Stimulated activated CD8-positive, alpha-beta memory T cell treated with anti-CD3 and anti-CD28 coated beads, Interleukin-7, amount 100 ng/mL, for 24 hours (primary cell): Measurements from ENCODE around the gene ZNF560.
"Not testable (repeated sequence)": the region's sequence is repeated elsewhere in the genome, so short reads cannot be mapped to it uniquely, and the experiment has no call there.

Source experiments
- DNase-seq: peaks from one replicate; pipeline ENCODE4 v3.0.0-alpha.2; 2020; ENCODE audit warnings: low read depth

Gene ZNF560

GRCh38 chr19:9498183-9498902 is at the start of gene ZNF560:
TSS of gene ZNF560 (minus strand) at chr19:9498616. CDS start at chr19:9475313, 23,303 bp downstream.
- DNase-seq = no peak

GRCh38 chr19:9547870-9548269 is 49.5 kb upstream of the ZNF560 start:
- no peak for DNase-seq

GRCh38 chr19:9541281-9541680 is 42.9 kb upstream of the ZNF560 start:
- not testable (repeated sequence) for DNase-seq

- not testable (repeated sequence) for DNase-seq
Observed at GRCh38 chr19:9539921-9540320, 41.5 kb upstream of the ZNF560 start.

GRCh38 chr19:9539201-9539600 is 40.8 kb upstream of the ZNF560 start:
- DNase-seq = not testable (repeated sequence)

- peak; percentile 75 for DNase-seq
Observed at GRCh38 chr19:9538183-9539058, 40.0 kb upstream of the ZNF560 start, which contains the start of gene ZNF426. TSS of gene ZNF426 (minus strand) at chr19:9538645. CDS start at chr19:9536232, 2,413 bp downstream.

GRCh38 chr19:9535934-9536333 is 37.5 kb upstream of the ZNF560 start:
- DNase-seq = no peak

- DNase-seq = no peak
Observed at GRCh38 chr19:9531933-9532332, 33.5 kb upstream of the ZNF560 start.

GRCh38 chr19:9528757-9529336 is 30.4 kb upstream of the ZNF560 start:
- no peak for DNase-seq

- DNase-seq = no peak
Observed at GRCh38 chr19:9523885-9524474, 25.6 kb upstream of the ZNF560 start.

- no peak for DNase-seq
Observed at GRCh38 chr19:9507285-9507684, 8.9 kb upstream of the ZNF560 start.

GRCh38 chr19:9500796-9501195 is 2.4 kb upstream of the ZNF560 start:
- DNase-seq = no peak

GRCh38 chr19:9494096-9494495 is 4.3 kb downstream of the ZNF560 start:
- no peak for DNase-seq

- DNase-seq = no peak
Observed at GRCh38 chr19:9487016-9487415, 11.4 kb downstream of the ZNF560 start.

- DNase-seq = no peak
Observed at GRCh38 chr19:9485140-9485539, 13.3 kb downstream of the ZNF560 start.

GRCh38 chr19:9474975-9475374 is 23.4 kb downstream of the ZNF560 start:
- no peak for DNase-seq

- no peak for DNase-seq
Observed at GRCh38 chr19:9467161-9467560, 31.3 kb downstream of the ZNF560 start.

GRCh38 chr19:9461938-9462337 is 36.5 kb downstream of the ZNF560 start:
- DNase-seq = no peak

- no peak for DNase-seq
Observed at GRCh38 chr19:9456018-9456689, 42.3 kb downstream of the ZNF560 start.

- no peak for DNase-seq
Observed at GRCh38 chr19:9453953-9454352, 44.5 kb downstream of the ZNF560 start.

GRCh38 chr19:9445037-9445436 is 53.4 kb downstream of the ZNF560 start:
- no peak for DNase-seq

- no peak for DNase-seq
Observed at GRCh38 chr19:9436358-9436757, 62.1 kb downstream of the ZNF560 start.
